GM10266 (cell line): Measurements from ENCODE around the gene NKTR.

Source experiments
- DNase-seq: peaks from one replicate; pipeline ENCODE4 v3.0.0; 2012; ENCODE audit errors: extremely low spot score
- CTCF ChIP-seq: IDR thresholded peaks from 2 replicates; pipeline ENCODE4 v1.5.1; 2012; ENCODE audit warnings: mild to moderate bottlenecking, low read depth; ENCODE audit not compliant: control insufficient read depth, insufficient read depth; ENCODE audit errors: missing control alignments

Gene NKTR

GRCh38 chr3:42655331-42655888 is 54.9 kb downstream of the NKTR start:
- no peak for TF ChIP-seq CTCF
- peak; percentile 51 for DNase-seq

- peak; percentile 42 for DNase-seq
- TF ChIP-seq CTCF = no peak
Observed at GRCh38 chr3:42655980-42656679, 55.6 kb downstream of the NKTR start.

- no peak for DNase-seq
- no peak for TF ChIP-seq CTCF
Observed at GRCh38 chr3:42656680-42657610, 56.5 kb downstream of the NKTR start.

- no peak for TF ChIP-seq CTCF
- DNase-seq = no peak
Observed at GRCh38 chr3:42657675-42658074, 57.2 kb downstream of the NKTR start.

- no peak for TF ChIP-seq CTCF
- no peak for DNase-seq
Observed at GRCh38 chr3:42658091-42658770, 57.7 kb downstream of the NKTR start.

DNA sequence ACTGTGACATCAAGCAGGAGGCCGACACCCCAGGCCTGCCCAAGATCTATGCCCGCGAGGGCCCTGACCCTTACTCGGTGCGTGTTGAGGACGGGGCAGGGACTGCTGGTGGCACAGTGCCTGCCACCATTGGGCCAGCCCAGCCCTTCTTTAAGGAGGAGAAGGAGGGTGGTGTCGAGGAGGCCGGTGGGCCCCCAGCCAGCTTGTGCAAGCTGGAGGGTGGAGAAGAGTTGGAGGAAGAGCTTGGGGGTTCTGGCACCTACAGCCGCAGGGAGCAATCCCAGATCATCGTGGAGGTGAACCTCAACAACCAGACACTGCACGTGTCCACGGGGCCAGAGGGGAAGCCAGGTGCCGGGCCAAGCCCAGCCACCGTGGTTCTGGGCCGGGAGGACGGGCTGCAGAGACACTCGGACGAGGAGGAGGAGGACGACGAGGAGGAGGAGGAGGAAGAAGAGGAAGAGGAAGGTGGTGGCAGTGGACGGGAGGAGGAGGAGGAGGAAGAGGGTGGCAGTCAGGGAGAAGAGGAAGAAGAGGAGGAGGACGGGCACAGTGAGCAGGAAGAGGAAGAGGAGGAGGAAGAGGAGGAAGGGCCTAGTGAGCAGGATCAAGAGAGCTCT is 58.4 kb downstream of the NKTR start:
- TF ChIP-seq CTCF = no peak
- no peak for DNase-seq
